GM23338 (cell line): ENCODE measurements around the gene CYP21A2. TPM values are rescaled to one million over a fixed set of nuclear protein-coding genes. Genes with fewer than 3 reads are reported as not detected.

Experiments used
- CREB1 ChIP-seq: fragments of 250-450 bp; sonication (Bioruptor Pico); IDR thresholded peaks from 2 replicates; pipeline ENCODE4 v1.5.0; 2020; ENCODE audit warnings: low read depth, mild to moderate bottlenecking, moderate library complexity
- polyA plus RNA-seq: library from polyadenylated mRNA; unstranded; fragments of >200 nt; fragmentation: Nextera tagmentation; extraction: Ambion mirVana; gene quantifications from 2 replicates; pipeline ENCODE4 v1.2.1, GENCODE V29; 2016
- small RNA-seq: library from RNA; depleted of rRNA; stranded (forward); fragments of <200 nt; gene quantifications from one replicate; pipeline ENCODE3, GENCODE V24; 2014; ENCODE audit warnings: low replicate concordance
- total RNA-seq: library from RNA; depleted of rRNA; stranded (reverse); fragments of >200 nt; shearing (Covaris generic); gene quantifications from 2 replicates; pipeline ENCODE4 v1.2.3, GENCODE V29; 2014; rRNA removed
- TF ChIP-seq, protein P1 (sequence below): IDR thresholded peaks from 2 replicates; pipeline ENCODE4 v1.6.1; 2016; ENCODE audit warnings: antibody characterized with exemption
- TF ChIP-seq, protein P2 (sequence below), 2 experiments: fragments of 200-600 bp in 1 of 2; sonication (generic) in 1 of 2; conservative IDR thresholded peaks; 2 replicates each; pipeline versions ENCODE4 v1.5.1 to v1.6.1; 2016 to 2017; ENCODE audit warnings: antibody characterized with exemption in 2 of 2, low read depth in 2 of 2, mild to moderate bottlenecking in 2 of 2, moderate library complexity in 1 of 2

Gene CYP21A2
- total and polyA plus RNA-seq, 2 experiments from 2014 or later = 0.10 TPM; not detected in 1

DNA sequence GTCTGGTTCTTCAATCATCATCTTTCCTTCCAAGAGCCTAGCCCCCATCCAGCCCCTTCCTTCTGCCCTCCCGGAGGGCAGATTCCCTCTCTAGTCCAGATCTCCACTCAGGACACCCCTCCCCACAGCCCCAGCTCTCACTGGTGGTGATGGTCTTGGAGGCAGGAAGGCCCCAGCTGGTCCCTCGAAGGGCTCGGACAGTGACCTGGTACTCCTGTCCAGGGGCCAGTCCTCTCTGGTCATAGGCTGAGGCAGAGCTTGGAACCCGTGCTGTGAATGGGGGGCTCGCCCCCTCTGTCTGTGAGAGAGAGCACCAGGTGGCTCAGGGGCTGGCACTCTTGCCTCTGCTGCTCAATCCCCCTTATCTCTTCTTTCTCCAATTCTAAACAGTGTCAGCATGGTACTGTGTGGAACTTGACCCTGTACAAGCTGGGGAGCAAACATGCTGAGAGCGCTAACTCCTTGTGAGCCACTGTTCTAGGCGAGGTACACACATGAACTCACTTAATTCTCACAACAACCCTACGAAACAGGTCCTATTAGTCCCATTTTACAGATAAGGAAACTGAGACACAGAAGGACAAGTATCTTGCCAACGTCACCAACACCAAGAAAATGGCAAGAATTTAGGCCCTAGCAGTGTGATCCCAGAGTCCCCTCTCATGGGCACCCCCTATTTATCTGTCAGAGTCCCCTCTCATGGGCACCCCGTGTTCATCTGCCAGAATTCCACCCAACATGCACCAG lies 51.0 kb downstream of the CYP21A2 start (continued):
- TF ChIP-seq, protein P1, sequence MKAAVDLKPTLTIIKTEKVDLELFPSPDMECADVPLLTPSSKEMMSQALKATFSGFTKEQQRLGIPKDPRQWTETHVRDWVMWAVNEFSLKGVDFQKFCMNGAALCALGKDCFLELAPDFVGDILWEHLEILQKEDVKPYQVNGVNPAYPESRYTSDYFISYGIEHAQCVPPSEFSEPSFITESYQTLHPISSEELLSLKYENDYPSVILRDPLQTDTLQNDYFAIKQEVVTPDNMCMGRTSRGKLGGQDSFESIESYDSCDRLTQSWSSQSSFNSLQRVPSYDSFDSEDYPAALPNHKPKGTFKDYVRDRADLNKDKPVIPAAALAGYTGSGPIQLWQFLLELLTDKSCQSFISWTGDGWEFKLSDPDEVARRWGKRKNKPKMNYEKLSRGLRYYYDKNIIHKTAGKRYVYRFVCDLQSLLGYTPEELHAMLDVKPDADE = no peak
- TF ChIP-seq, protein P2, sequence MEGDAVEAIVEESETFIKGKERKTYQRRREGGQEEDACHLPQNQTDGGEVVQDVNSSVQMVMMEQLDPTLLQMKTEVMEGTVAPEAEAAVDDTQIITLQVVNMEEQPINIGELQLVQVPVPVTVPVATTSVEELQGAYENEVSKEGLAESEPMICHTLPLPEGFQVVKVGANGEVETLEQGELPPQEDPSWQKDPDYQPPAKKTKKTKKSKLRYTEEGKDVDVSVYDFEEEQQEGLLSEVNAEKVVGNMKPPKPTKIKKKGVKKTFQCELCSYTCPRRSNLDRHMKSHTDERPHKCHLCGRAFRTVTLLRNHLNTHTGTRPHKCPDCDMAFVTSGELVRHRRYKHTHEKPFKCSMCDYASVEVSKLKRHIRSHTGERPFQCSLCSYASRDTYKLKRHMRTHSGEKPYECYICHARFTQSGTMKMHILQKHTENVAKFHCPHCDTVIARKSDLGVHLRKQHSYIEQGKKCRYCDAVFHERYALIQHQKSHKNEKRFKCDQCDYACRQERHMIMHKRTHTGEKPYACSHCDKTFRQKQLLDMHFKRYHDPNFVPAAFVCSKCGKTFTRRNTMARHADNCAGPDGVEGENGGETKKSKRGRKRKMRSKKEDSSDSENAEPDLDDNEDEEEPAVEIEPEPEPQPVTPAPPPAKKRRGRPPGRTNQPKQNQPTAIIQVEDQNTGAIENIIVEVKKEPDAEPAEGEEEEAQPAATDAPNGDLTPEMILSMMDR (conservative IDR thresholded peaks at IDR 0.05; ENCODE audit: low read depth in 2 of 2) = no peak
- TF ChIP-seq CREB1 = no peak

Small RNA genes within 50 kb of the gene (small RNA-seq; reads per million reads assigned to genes)
- gene RNA5SP206 = not detected

Other genes with a start within 250 kb of the CYP21A2 start
- gene VARS1, start 242.7 kb upstream of the CYP21A2 start, total RNA-seq = 137 and 153 TPM in 2 replicates
- gene VARS1, start 242.7 kb upstream of the CYP21A2 start, polyA plus RNA-seq = 66.0 and 71.2 TPM in 2 replicates
- 93.5 and 106 TPM in 2 replicates for gene LSM2, start 231.4 kb upstream of the CYP21A2 start, total RNA-seq
- 140 and 143 TPM in 2 replicates for gene LSM2, start 231.4 kb upstream of the CYP21A2 start, polyA plus RNA-seq
- 0.50 and 0.83 TPM in 2 replicates for gene HSPA1L, start 223.1 kb upstream of the CYP21A2 start, total RNA-seq
- gene HSPA1L, start 223.1 kb upstream of the CYP21A2 start, polyA plus RNA-seq = 0.44 and 0.49 TPM in 2 replicates
- gene HSPA1A, start 222.9 kb upstream of the CYP21A2 start, total RNA-seq = 57.1 and 58.3 TPM in 2 replicates
- gene HSPA1A, start 222.9 kb upstream of the CYP21A2 start, polyA plus RNA-seq = 36.1 and 39.1 TPM in 2 replicates
- 102 and 113 TPM in 2 replicates for gene HSPA1B, start 210.7 kb upstream of the CYP21A2 start, total RNA-seq
- 25.9 and 31.7 TPM in 2 replicates for gene HSPA1B, start 210.7 kb upstream of the CYP21A2 start, polyA plus RNA-seq
- 41.1 and 47.4 TPM in 2 replicates for gene NEU1, start 175.6 kb upstream of the CYP21A2 start, total RNA-seq
- gene NEU1, start 175.6 kb upstream of the CYP21A2 start, polyA plus RNA-seq = 31.4 and 32.3 TPM in 2 replicates
- gene SLC44A4, start 159.4 kb upstream of the CYP21A2 start, total RNA-seq = 3.7 and 4.6 TPM in 2 replicates
- 1.1 and 1.2 TPM in 2 replicates for gene SLC44A4, start 159.4 kb upstream of the CYP21A2 start, polyA plus RNA-seq
- 184 and 193 TPM in 2 replicates for gene EHMT2, start 140.7 kb upstream of the CYP21A2 start, total RNA-seq
- gene EHMT2, start 140.7 kb upstream of the CYP21A2 start, polyA plus RNA-seq = 112 and 113 TPM in 2 replicates
- gene ZBTB12, start 136.3 kb upstream of the CYP21A2 start, total RNA-seq = 14.4 and 14.9 TPM in 2 replicates
- 0.18 and 0.68 TPM in 2 replicates for gene ZBTB12, start 136.3 kb upstream of the CYP21A2 start, polyA plus RNA-seq
- gene C2, start 110.7 kb upstream of the CYP21A2 start, total RNA-seq = 1.7 and 2.4 TPM in 2 replicates
- gene C2, start 110.7 kb upstream of the CYP21A2 start, polyA plus RNA-seq = 0.16 and 0.23 TPM in 2 replicates
- gene CFB, start 92.3 kb upstream of the CYP21A2 start, total RNA-seq = not detected in 2 replicates
- 0.86 TPM in 1 of 2 replicates, not detected in the other for gene CFB, start 92.3 kb upstream of the CYP21A2 start, polyA plus RNA-seq
- gene NELFE, start 79.4 kb upstream of the CYP21A2 start, total RNA-seq = 64.0 and 69.0 TPM in 2 replicates
- 86.0 and 93.4 TPM in 2 replicates for gene NELFE, start 79.4 kb upstream of the CYP21A2 start, polyA plus RNA-seq
- 47.2 and 50.2 TPM in 2 replicates for gene SKIC2, start 79.2 kb upstream of the CYP21A2 start, total RNA-seq
- gene SKIC2, start 79.2 kb upstream of the CYP21A2 start, polyA plus RNA-seq = 21.6 and 24.5 TPM in 2 replicates
- gene DXO, start 66.3 kb upstream of the CYP21A2 start, total RNA-seq = 12.1 and 19.7 TPM in 2 replicates
- gene DXO, start 66.3 kb upstream of the CYP21A2 start, polyA plus RNA-seq = 15.6 and 16.2 TPM in 2 replicates
- gene C4A, start 56.4 kb upstream of the CYP21A2 start, total RNA-seq = 0.97 and 2.4 TPM in 2 replicates
- gene C4A, start 56.4 kb upstream of the CYP21A2 start, polyA plus RNA-seq = 0.48 TPM in 1 of 2 replicates, not detected in the other
- 0.39 TPM in 1 of 2 replicates, not detected in the other for gene C4B, start 23.6 kb upstream of the CYP21A2 start, total RNA-seq
- 0.19 and 0.57 TPM in 2 replicates for gene C4B, start 23.6 kb upstream of the CYP21A2 start, polyA plus RNA-seq
- gene TNXB, start 70.9 kb downstream of the CYP21A2 start, total RNA-seq = 3.4 and 6.0 TPM in 2 replicates
- 1.1 and 2.0 TPM in 2 replicates for gene TNXB, start 70.9 kb downstream of the CYP21A2 start, polyA plus RNA-seq
- 21.7 and 24.9 TPM in 2 replicates for gene ATF6B, start 89.8 kb downstream of the CYP21A2 start, total RNA-seq
- gene ATF6B, start 89.8 kb downstream of the CYP21A2 start, polyA plus RNA-seq = 25.9 and 26.1 TPM in 2 replicates
- 6.4 and 7.5 TPM in 2 replicates for gene FKBPL, start 91.9 kb downstream of the CYP21A2 start, total RNA-seq
- 7.6 and 9.6 TPM in 2 replicates for gene FKBPL, start 91.9 kb downstream of the CYP21A2 start, polyA plus RNA-seq
- gene PRRT1, start 113.5 kb downstream of the CYP21A2 start, total RNA-seq = 1.2 TPM in 1 of 2 replicates, not detected in the other
- gene PRRT1, start 113.5 kb downstream of the CYP21A2 start, polyA plus RNA-seq = 1.7 and 2.7 TPM in 2 replicates
- gene PPT2, start 115.7 kb downstream of the CYP21A2 start, total RNA-seq = 12.5 and 20.6 TPM in 2 replicates
- 8.9 and 10.1 TPM in 2 replicates for gene PPT2, start 115.7 kb downstream of the CYP21A2 start, polyA plus RNA-seq
- gene EGFL8, start 126.2 kb downstream of the CYP21A2 start, total RNA-seq = 4.7 and 6.1 TPM in 2 replicates
- 5.4 and 7.4 TPM in 2 replicates for gene EGFL8, start 126.2 kb downstream of the CYP21A2 start, polyA plus RNA-seq
- 58.8 and 82.1 TPM in 2 replicates for gene AGPAT1, start 137.7 kb downstream of the CYP21A2 start, total RNA-seq
- 39.5 and 39.8 TPM in 2 replicates for gene AGPAT1, start 137.7 kb downstream of the CYP21A2 start, polyA plus RNA-seq
- 119 and 127 TPM in 2 replicates for gene RNF5, start 140.0 kb downstream of the CYP21A2 start, total RNA-seq
- 164 and 173 TPM in 2 replicates for gene RNF5, start 140.0 kb downstream of the CYP21A2 start, polyA plus RNA-seq
- gene AGER, start 145.8 kb downstream of the CYP21A2 start, total RNA-seq = 2.0 and 2.3 TPM in 2 replicates
- 3.4 and 5.0 TPM in 2 replicates for gene AGER, start 145.8 kb downstream of the CYP21A2 start, polyA plus RNA-seq
- gene PBX2, start 151.8 kb downstream of the CYP21A2 start, total RNA-seq = 89.4 and 111 TPM in 2 replicates
- 7.2 and 8.5 TPM in 2 replicates for gene PBX2, start 151.8 kb downstream of the CYP21A2 start, polyA plus RNA-seq
- 4.7 and 7.8 TPM in 2 replicates for gene GPSM3, start 154.2 kb downstream of the CYP21A2 start, total RNA-seq
- 5.5 and 5.9 TPM in 2 replicates for gene GPSM3, start 154.2 kb downstream of the CYP21A2 start, polyA plus RNA-seq
- 2.8 and 3.5 TPM in 2 replicates for gene NOTCH4, start 185.7 kb downstream of the CYP21A2 start, total RNA-seq
- gene NOTCH4, start 185.7 kb downstream of the CYP21A2 start, polyA plus RNA-seq = 2.6 and 2.7 TPM in 2 replicates